CD4-positive, CD25-positive, alpha-beta regulatory T cell (primary cell): ENCODE results near the gene ZNF365. TPM values are rescaled to one million over a fixed set of nuclear protein-coding genes. Genes with fewer than 3 reads are reported as not detected.

Source experiments
- ATAC-seq, 2 donors: fragments of 150-1000 bp; cut with Tn5 transposase; one replicate each; pipeline ENCODE4 v1.10.0; 2021; ENCODE audit warnings: low read depth in 2 of 2, moderate number of reproducible peaks in 2 of 2, moderate library complexity in 1 of 2
- DNase-seq, 3 donors: peaks; one replicate each; pipeline versions ENCODE4 v3.0.0 to v3.0.0-alpha.2; 2012 to 2022; ENCODE audit warnings: mixed read lengths in 1 of 3
- H3K27ac ChIP-seq: one replicate; pipeline ENCODE4 v1.7.0; 2013; ENCODE audit warnings: mild to moderate bottlenecking, low read length; ENCODE audit not compliant: insufficient read depth, poor library complexity, severe bottlenecking
- H3K27me3 ChIP-seq: one replicate; pipeline ENCODE4 v1.7.0; 2013; ENCODE audit warnings: low read length; ENCODE audit not compliant: control insufficient read depth, insufficient read depth
- H3K36me3 ChIP-seq: one replicate; pipeline ENCODE4 v1.7.0; 2013; ENCODE audit warnings: mild to moderate bottlenecking, low read length, moderate library complexity; ENCODE audit not compliant: control insufficient read depth, insufficient read depth
- H3K4me1 ChIP-seq: 2 replicates; pipeline ENCODE4 v1.7.0; 2013; ENCODE audit warnings: mild to moderate bottlenecking, low read length; ENCODE audit not compliant: insufficient read depth, control insufficient read depth, poor library complexity, severe bottlenecking
- H3K4me3 ChIP-seq: one replicate; pipeline ENCODE4 v1.7.0; 2013; ENCODE audit warnings: low read depth, mild to moderate bottlenecking, low read length, moderate library complexity
- H3K9me3 ChIP-seq, 2 experiments: 1 replicate in 1 of 2; 2 replicates in 1 of 2; pipeline ENCODE4 v1.7.0; 2013; ENCODE audit warnings: low read length in 2 of 2, mild to moderate bottlenecking in 1 of 2, moderate library complexity in 1 of 2; ENCODE audit not compliant: control insufficient read depth in 2 of 2
- H3K27ac Mint-ChIP-seq, 3 donors: one replicate each; pipeline ENCODE4 v1.8.0; 2020 to 2022; ENCODE audit warnings: mild to moderate bottlenecking in 3 of 3, mixed read lengths in 3 of 3, moderate library complexity in 2 of 3
- H3K27me3 Mint-ChIP-seq: one replicate; pipeline ENCODE4 v1.8.0; 2022; ENCODE audit warnings: mild to moderate bottlenecking, mixed read lengths
- H3K36me3 Mint-ChIP-seq: one replicate; pipeline ENCODE4 v1.8.0; 2020; ENCODE audit warnings: mixed read lengths
- H3K4me1 Mint-ChIP-seq, 4 donors: one replicate each; pipeline ENCODE4 v1.8.0; 2020 to 2022; ENCODE audit warnings: mixed read lengths in 4 of 4, mild to moderate bottlenecking in 1 of 4
- H3K4me3 Mint-ChIP-seq, 4 donors: one replicate each; pipeline ENCODE4 v1.8.0; 2020 to 2022; ENCODE audit warnings: mild to moderate bottlenecking in 4 of 4, mixed read lengths in 4 of 4, moderate library complexity in 3 of 4
- H3K9me3 Mint-ChIP-seq, 7 donors: one replicate each; pipeline ENCODE4 v1.8.0; 2020 to 2022; ENCODE audit warnings: mixed read lengths in 7 of 7, mild to moderate bottlenecking in 3 of 7, moderate library complexity in 2 of 7
- polyA plus RNA-seq, 4 donors: library from polyadenylated mRNA; unstranded; fragments of 300-500 nt; fragmentation: Illumina TruSeq; gene quantifications; one replicate each; pipeline ENCODE4 v1.2.3, GENCODE V29; 2021
- total RNA-seq: library from RNA; stranded (reverse); gene quantifications from one replicate; pipeline ENCODE4 v1.2.3, GENCODE V29; 2022

The ZNF365 gene
- total and polyA plus RNA-seq, 5 donors from 2014 or later: 6.2 to 13.8 (median 7.2) TPM

DNA sequence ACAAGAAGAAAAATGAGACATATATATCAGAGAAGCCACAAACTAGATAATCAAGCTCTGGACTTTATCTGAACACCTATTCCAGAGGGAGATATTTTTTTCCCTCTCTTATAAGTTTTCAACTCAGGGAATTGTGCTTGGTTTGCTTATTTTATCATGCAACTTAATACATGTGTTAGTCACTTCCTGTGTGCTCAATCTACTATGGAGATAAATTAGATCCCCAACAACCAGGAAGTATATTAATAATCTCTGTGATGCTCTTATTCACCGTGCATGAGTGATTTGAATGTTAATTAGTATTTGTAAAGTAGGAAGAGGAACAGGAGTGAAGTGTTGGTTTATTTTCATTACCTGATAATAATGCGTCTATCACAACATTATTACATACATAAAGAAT, 38.8 kb upstream of the ZNF365 start:
- no peak overlapping the region for H3K4me3 Mint-ChIP-seq
- peaks cover 0 to 15% (median 8%) of the 10 kb centered on the region in 7 donors for H3K9me3 Mint-ChIP-seq
- no peaks in the 10 kb centered on the region for H3K4me1 Mint-ChIP-seq
- Histone ChIP-seq H3K36me3 (no peaks in the 10 kb centered on the region), H3K4me3 (no peak overlapping the region), H3K9me3 (peaks cover 5 to 11% of the 10 kb centered on the region in 2 experiments), H3K27me3 (no peaks in the 10 kb centered on the region), H3K4me1 (no peaks in the 10 kb centered on the region), H3K27ac (no peak overlapping the region)
- H3K36me3 Mint-ChIP-seq: peaks cover 4% of the 10 kb centered on the region
- DNase-seq: no peak
- no peak for ATAC-seq
- H3K27ac Mint-ChIP-seq: no peak overlapping the region
- H3K27me3 Mint-ChIP-seq: peaks cover 1% of the 10 kb centered on the region

DNA sequence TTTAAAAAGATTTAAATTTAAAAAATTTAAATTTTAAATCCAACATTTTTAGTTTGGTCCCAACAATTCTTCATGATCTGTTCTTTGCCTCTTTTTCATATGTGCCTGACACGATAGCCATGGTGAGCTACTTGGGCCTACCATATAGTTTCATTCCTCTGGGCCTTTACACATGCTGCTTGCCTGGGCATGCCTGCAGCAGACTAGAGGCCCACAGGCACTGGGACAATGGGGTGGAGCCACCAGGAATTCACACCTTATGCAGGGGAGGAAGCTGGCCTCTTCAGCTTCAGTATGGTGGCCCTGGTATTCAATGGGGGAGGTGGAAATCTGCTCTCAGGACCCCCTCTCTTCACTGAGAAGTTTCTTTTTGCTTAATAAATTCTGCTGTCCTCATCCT, 37.8 kb upstream of the ZNF365 start:
- H3K9me3 ChIP-seq: peaks cover 14 to 19% of the 10 kb centered on the region in 2 experiments
- H3K4me3 Mint-ChIP-seq: no peak overlapping the region
- H3K4me3 ChIP-seq: no peak overlapping the region
- H3K36me3 Mint-ChIP-seq: peaks cover 4% of the 10 kb centered on the region
- H3K27ac ChIP-seq: no peak overlapping the region
- DNase-seq (no peak), ATAC-seq (no peak)
- no peaks in the 10 kb centered on the region for H3K27me3 ChIP-seq
- H3K27me3 Mint-ChIP-seq: peaks cover 4% of the 10 kb centered on the region
- H3K9me3 Mint-ChIP-seq: peaks cover 0 to 17% (median 9%) of the 10 kb centered on the region in 7 donors
- H3K4me1 Mint-ChIP-seq: no peaks in the 10 kb centered on the region
- no peaks in the 10 kb centered on the region for H3K36me3 ChIP-seq
- no peak overlapping the region for H3K27ac Mint-ChIP-seq
- H3K4me1 ChIP-seq: no peaks in the 10 kb centered on the region

DNA sequence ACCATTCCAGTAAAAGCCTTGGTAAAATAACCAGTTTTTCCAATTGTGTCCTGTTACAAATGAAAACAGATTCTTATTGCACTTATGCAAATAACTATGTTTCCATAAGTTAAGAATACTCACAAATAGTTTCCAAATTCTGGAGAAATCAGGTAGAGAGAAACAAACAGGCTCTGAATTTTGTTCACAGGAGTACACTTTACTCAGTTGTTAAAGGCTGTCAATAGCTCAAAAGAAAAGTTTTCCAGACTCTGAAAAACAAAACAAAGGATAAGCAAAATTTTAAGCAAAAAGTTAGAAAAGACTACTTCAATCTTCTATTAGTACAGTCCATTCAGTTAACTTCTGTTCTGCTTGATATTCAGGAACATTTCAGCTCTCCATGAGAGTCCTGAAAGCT, 32.8 kb upstream of the ZNF365 start:
- H3K27me3 Mint-ChIP-seq: peaks cover 15% of the 10 kb centered on the region
- H3K27ac Mint-ChIP-seq: no peak overlapping the region
- H3K9me3 Mint-ChIP-seq: peaks cover 0 to 31% (median 8%) of the 10 kb centered on the region in 7 donors
- Histone ChIP-seq H3K36me3 (no peaks in the 10 kb centered on the region), H3K27ac (no peak overlapping the region), H3K9me3 (peaks cover 28 to 46% of the 10 kb centered on the region in 2 experiments), H3K27me3 (no peaks in the 10 kb centered on the region), H3K4me1 (no peaks in the 10 kb centered on the region), H3K4me3 (no peak overlapping the region)
- ATAC-seq (no peak), DNase-seq (no peak)
- H3K4me1 Mint-ChIP-seq: no peaks in the 10 kb centered on the region
- no peak overlapping the region for H3K4me3 Mint-ChIP-seq
- peaks cover 3% of the 10 kb centered on the region for H3K36me3 Mint-ChIP-seq

DNA sequence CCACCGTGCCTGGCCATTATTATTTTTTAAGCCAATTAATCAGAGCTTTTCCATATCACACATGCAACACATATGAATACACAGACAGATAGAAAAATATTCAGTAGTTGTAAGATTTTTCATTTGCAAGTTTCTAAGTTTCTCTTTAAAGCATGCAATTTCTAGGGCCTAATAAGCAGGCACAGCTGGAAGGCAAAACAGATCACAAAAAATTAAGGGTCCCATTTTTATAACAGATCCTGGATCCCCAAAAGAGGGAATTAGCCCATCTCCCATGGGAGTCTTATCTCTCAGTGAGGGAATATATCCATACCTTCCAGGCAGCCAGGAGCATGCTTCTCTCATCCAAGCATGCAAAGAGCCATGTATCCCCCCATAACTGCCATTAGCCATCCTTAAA, 31.2 kb upstream of the ZNF365 start:
- H3K36me3 ChIP-seq: no peaks in the 10 kb centered on the region
- H3K9me3 Mint-ChIP-seq: peaks cover 3 to 41% (median 15%) of the 10 kb centered on the region in 7 donors
- peaks cover 15% of the 10 kb centered on the region for H3K27me3 Mint-ChIP-seq

DNA sequence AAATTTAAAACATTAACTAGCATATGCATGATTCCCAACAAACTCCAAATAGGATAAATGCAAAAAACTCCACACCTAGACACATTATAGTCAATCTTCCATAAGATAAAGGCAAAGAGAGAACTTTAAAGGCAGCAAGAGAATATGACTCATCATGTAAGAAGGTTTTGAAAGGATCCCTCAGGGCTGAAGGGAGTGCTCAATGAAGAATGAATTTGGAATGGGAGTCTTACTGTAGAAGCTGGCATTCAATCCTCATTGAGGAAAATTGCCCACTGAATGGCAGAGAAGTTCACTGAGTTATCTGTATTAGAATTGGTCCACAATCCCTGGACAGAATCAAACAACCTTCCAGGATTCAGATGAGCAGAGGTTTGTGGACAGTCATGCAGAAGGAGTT, 26.1 kb upstream of the ZNF365 start:
- H3K9me3 ChIP-seq: peaks cover 16 to 21% of the 10 kb centered on the region in 2 experiments

More for the DNA sequence above, 31.2 kb upstream of the ZNF365 start:
- DNase-seq: no peak
- H3K4me1 Mint-ChIP-seq: no peaks in the 10 kb centered on the region
- Histone ChIP-seq H3K27me3 (peaks cover 2% of the 10 kb centered on the region), H3K4me3 (no peak overlapping the region), H3K4me1 (no peaks in the 10 kb centered on the region), H3K9me3 (peaks cover 32 to 47% of the 10 kb centered on the region in 2 experiments), H3K27ac (no peak overlapping the region)
- no peak overlapping the region for H3K27ac Mint-ChIP-seq
- H3K4me3 Mint-ChIP-seq: no peak overlapping the region
- peaks cover 3% of the 10 kb centered on the region for H3K36me3 Mint-ChIP-seq
- ATAC-seq: no peak

DNA sequence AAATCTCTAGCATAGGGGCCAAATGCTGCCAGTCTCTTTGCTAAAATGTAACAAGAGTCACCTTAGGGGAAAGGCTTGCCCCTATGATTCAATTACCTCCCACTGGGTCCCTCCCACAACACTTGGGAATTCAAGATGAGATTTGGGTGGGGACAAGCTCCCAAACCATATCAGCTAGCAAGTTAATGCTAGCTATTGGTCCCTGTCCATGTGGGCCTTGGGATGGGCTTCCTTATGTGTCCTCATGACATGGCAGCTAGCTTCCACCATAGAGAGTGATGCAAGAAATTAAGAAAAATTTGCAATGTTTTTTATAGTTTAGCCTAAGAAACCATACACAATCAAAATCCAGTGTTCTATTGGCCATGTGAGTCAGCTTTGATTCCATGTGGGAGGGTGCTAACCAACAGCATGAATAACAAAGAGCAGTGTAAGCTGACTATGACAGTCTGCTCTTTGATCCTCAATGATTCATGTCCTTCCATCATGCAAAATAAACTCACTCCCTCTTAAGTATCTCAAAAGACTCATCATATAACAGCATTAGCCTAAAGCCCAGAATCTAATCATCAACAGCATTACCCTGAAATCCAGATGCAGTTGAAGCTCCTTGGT, 21.7 kb upstream of the ZNF365 start:
- Mint-ChIP-seq H3K9me3 (peaks cover 3 to 41% (median 15%) of the 10 kb centered on the region in 7 donors), H3K27me3 (peaks cover 17% of the 10 kb centered on the region), H3K27ac (no peak overlapping the region), H3K4me3 (no peak overlapping the region), H3K36me3 (peaks cover 4% of the 10 kb centered on the region), H3K4me1 (no peaks in the 10 kb centered on the region)
- Histone ChIP-seq H3K9me3 (peaks cover 6 to 9% of the 10 kb centered on the region in 2 experiments), H3K36me3 (no peaks in the 10 kb centered on the region), H3K4me3 (no peak overlapping the region), H3K4me1 (no peaks in the 10 kb centered on the region), H3K27me3 (no peaks in the 10 kb centered on the region), H3K27ac (no peak overlapping the region)
- no peak for DNase-seq
- ATAC-seq: peak in 1 of 2 donors; percentile 39

More for the DNA sequence above, 26.1 kb upstream of the ZNF365 start:
- Mint-ChIP-seq H3K4me3 (no peak overlapping the region), H3K9me3 (peaks cover 4 to 48% (median 17%) of the 10 kb centered on the region in 7 donors), H3K27me3 (peaks cover 16% of the 10 kb centered on the region), H3K36me3 (peaks cover 7% of the 10 kb centered on the region), H3K27ac (no peak overlapping the region), H3K4me1 (no peaks in the 10 kb centered on the region)
- H3K27me3 ChIP-seq: peaks cover 2% of the 10 kb centered on the region
- H3K27ac ChIP-seq: no peak overlapping the region
- DNase-seq (no peak), ATAC-seq (no peak)
- H3K4me1 ChIP-seq: no peaks in the 10 kb centered on the region
- H3K36me3 ChIP-seq: no peaks in the 10 kb centered on the region
- H3K4me3 ChIP-seq: no peak overlapping the region

DNA sequence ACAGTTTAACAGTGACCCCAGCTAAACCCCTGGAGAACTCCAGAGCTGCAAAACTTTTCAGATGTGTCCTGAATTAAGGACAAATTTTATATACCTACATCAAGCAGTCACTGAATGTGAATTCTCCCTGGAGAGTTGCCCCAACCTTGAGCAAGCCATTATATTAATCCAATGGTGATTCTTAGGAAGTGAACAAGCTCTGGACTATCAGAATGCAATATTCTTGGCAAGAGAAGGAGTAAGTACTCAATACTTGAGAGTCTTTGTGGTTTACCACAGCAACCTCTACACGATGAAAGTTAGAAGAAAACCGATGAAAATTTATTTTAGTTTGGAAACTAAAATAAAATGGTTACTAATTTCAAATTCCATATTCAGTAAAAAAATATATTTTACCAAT, 19.3 kb upstream of the ZNF365 start:
- H3K4me1 Mint-ChIP-seq: no peaks in the 10 kb centered on the region
- ATAC-seq: no peak
- H3K27ac ChIP-seq: no peak overlapping the region
- DNase-seq: no peak
- H3K36me3 ChIP-seq: no peaks in the 10 kb centered on the region
- H3K27me3 ChIP-seq: no peaks in the 10 kb centered on the region
- H3K4me3 Mint-ChIP-seq: no peak overlapping the region
- H3K9me3 ChIP-seq: no peaks in the 10 kb centered on the region
- H3K9me3 Mint-ChIP-seq: peaks cover 3 to 26% (median 7%) of the 10 kb centered on the region in 7 donors
- peaks cover 4% of the 10 kb centered on the region for H3K36me3 Mint-ChIP-seq
- no peaks in the 10 kb centered on the region for H3K4me1 ChIP-seq
- no peak overlapping the region for H3K4me3 ChIP-seq
- H3K27me3 Mint-ChIP-seq: peaks cover 12% of the 10 kb centered on the region
- H3K27ac Mint-ChIP-seq: no peak overlapping the region

DNA sequence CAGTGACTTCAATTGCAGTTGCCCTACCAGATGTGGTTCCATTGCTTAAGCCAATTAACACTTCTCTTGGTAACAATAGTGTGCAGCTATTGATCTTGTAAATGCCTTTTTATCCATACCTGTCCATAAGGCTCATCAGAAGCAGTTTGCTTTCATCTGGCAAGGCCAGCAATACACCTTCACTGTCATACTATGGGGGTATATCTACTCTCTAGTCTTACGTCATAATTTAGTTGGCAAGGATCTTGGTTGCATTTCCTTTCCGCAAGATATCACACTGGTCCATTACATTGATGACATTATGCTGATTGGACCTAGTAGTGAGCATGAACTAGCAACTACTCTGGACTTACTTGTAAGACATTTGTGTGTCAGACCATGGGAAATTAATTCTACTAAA, 17.7 kb upstream of the ZNF365 start:
- no peaks in the 10 kb centered on the region for H3K4me1 ChIP-seq
- H3K36me3 Mint-ChIP-seq: no peaks in the 10 kb centered on the region
- no peak overlapping the region for H3K27ac Mint-ChIP-seq
- H3K9me3 ChIP-seq: no peaks in the 10 kb centered on the region
- H3K9me3 Mint-ChIP-seq: peaks cover 3 to 15% (median 3%) of the 10 kb centered on the region in 7 donors
- no peak overlapping the region for H3K4me3 Mint-ChIP-seq
- DNase-seq: no peak
- no peak for ATAC-seq
- no peaks in the 10 kb centered on the region for H3K36me3 ChIP-seq
- H3K4me1 Mint-ChIP-seq: no peaks in the 10 kb centered on the region
- H3K27ac ChIP-seq: no peak overlapping the region
- peaks cover 12% of the 10 kb centered on the region for H3K27me3 Mint-ChIP-seq
- no peak overlapping the region for H3K4me3 ChIP-seq
- no peaks in the 10 kb centered on the region for H3K27me3 ChIP-seq
